Vagina (tissue), 2 donors: ENCODE data around the gene IFT81. TPM values are rescaled to one million over a fixed set of nuclear protein-coding genes. Genes with fewer than 3 reads are reported as not detected.
"Not testable (repeated sequence)": the region's sequence is repeated elsewhere in the genome, so short reads cannot be mapped to it uniquely, and the experiment has no call there.

ENCODE experiments used
- DNase-seq, 2 donors: peaks; one replicate each; pipeline ENCODE4 v3.0.0-alpha.2; 2017; ENCODE audit errors: extremely low spot score in 2 of 2
- H3K27ac ChIP-seq: fragments of 200-600 bp; sonication (generic); one replicate; pipeline ENCODE4 v1.5.1; 2019
- H3K27me3 ChIP-seq: fragments of 200-600 bp; sonication (generic); one replicate; pipeline ENCODE4 v1.5.1; 2019
- H3K36me3 ChIP-seq, 2 donors: fragments of 200-600 bp; sonication (generic); one replicate each; pipeline ENCODE4 v1.5.1; 2017 to 2019
- H3K4me1 ChIP-seq: fragments of 200-600 bp; sonication (generic); one replicate; pipeline ENCODE4 v1.5.1; 2019
- H3K4me3 ChIP-seq, 2 donors: fragments of 200-600 bp; sonication (generic); 1 replicate in 1 of 2; 2 replicates in 1 of 2; pipeline ENCODE4 v1.5.1; 2016 to 2019
- H3K9me3 ChIP-seq: fragments of 200-600 bp; sonication (generic); one replicate; pipeline ENCODE4 v1.5.1; 2019
- POLR2A ChIP-seq, 2 donors: fragments of 450-650 bp; IDR thresholded peaks; one replicate each; pipeline ENCODE4 v1.6.1; 2017; ENCODE audit warnings: antibody characterized with exemption in 2 of 2, mild to moderate bottlenecking in 2 of 2, moderate library complexity in 2 of 2
- POLR2AphosphoS5 ChIP-seq, 2 donors: sonication (generic); formaldehyde crosslinking; IDR thresholded peaks; one replicate each; pipeline ENCODE4 v1.9.0; 2017; ENCODE audit warnings: antibody characterized with exemption in 2 of 2, mild to moderate bottlenecking in 2 of 2, low read depth in 1 of 2; ENCODE audit not compliant: insufficient read depth in 1 of 2
- intact Hi-C: fragments of 100-400 bp; cut with DNase I; formaldehyde crosslinking; loops from one replicate; pipeline ENCODE4 v1.15.1; 2023
- total RNA-seq: library from RNA; depleted of rRNA; stranded (reverse); fragments of >200 nt; gene quantifications from one replicate; pipeline ENCODE4 v1.2.3, GENCODE V29; 2016
- TF ChIP-seq, protein P1 (sequence below), 3 experiments: fragments of 450-650 bp in 2 of 3; fragments of 200-600 bp in 1 of 3; sonication (generic) in 1 of 3; IDR thresholded peaks; one replicate each; pipeline ENCODE4 v1.5.1; 2017 to 2019; ENCODE audit warnings: antibody characterized with exemption in 3 of 3, mild to moderate bottlenecking in 2 of 3, moderate library complexity in 2 of 3

The IFT81 gene
- total RNA-seq, 1 donor from 2014 or later, result 18.2 TPM

DNA sequence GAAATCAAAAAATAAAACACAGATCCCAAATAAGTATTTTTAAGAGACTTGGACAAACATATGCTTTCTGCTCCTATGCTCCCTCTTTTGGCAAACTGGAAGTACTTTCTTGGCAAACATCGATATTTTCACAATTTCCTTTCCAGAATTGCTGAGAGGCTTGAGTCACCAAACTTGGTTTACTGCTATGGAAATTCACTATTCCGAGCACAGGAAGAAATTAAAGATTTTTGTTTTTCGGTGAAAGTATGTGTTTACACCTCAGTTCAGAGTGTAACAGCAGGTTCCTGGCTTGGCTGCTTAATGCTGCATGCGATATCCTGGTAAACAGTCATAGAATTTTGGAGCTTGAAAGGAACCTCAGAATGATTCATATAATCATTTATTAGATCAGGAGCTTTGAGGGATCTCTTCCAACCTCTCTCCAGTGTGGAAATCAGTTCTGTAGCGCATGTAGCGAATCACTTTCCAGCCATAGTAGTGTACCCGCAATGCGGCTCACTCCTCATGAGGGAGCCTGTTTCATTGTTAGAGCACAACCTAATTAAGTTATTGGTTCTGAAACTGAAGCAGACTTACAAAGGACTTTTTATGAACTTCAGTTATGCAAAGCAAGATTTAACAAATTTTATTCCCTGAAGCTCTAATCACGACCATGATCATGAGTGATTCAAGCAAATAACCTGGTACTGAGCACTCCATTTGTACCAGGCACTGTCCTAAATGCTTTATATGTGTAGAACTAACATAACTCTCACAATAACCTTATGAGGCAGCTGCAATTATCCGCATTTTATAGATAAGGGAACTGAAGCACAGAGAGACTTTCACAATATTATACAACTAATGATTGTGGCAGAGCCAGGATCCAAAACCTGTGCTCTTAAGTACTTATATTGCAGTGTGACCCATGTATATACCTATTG lies 100.5 kb downstream of the IFT81 start:
- DNase-seq, result no peak
- Histone ChIP-seq H3K4me3 (peak overlapping the region; percentile 28 to 32), H3K36me3 (no peaks in the 10 kb centered on the region), H3K27ac (peak overlapping the region; percentile 77), H3K27me3 (no peaks in the 10 kb centered on the region), H3K9me3 (no peaks in the 10 kb centered on the region), H3K4me1 (peaks cover 29% of the 10 kb centered on the region)
- TF ChIP-seq, protein P1, sequence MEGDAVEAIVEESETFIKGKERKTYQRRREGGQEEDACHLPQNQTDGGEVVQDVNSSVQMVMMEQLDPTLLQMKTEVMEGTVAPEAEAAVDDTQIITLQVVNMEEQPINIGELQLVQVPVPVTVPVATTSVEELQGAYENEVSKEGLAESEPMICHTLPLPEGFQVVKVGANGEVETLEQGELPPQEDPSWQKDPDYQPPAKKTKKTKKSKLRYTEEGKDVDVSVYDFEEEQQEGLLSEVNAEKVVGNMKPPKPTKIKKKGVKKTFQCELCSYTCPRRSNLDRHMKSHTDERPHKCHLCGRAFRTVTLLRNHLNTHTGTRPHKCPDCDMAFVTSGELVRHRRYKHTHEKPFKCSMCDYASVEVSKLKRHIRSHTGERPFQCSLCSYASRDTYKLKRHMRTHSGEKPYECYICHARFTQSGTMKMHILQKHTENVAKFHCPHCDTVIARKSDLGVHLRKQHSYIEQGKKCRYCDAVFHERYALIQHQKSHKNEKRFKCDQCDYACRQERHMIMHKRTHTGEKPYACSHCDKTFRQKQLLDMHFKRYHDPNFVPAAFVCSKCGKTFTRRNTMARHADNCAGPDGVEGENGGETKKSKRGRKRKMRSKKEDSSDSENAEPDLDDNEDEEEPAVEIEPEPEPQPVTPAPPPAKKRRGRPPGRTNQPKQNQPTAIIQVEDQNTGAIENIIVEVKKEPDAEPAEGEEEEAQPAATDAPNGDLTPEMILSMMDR (IDR thresholded peaks at IDR 0.05), result peak in 1 of 3 experiments; percentile 53
- peak; percentile 53 to 86 for TF ChIP-seq POLR2AphosphoS5 (IDR thresholded peaks at IDR 0.05; ENCODE audit: insufficient read depth in 1 of 2, low read depth in 1 of 2)
- TF ChIP-seq POLR2A (IDR thresholded peaks at IDR 0.05), result no peak
- intact Hi-C loops, result loop anchor here (2.0 to 5.0 kb wide), 2 partner anchors 56 to 117 kb away; partner anchors contain the start of gene ATP2A2

DNA sequence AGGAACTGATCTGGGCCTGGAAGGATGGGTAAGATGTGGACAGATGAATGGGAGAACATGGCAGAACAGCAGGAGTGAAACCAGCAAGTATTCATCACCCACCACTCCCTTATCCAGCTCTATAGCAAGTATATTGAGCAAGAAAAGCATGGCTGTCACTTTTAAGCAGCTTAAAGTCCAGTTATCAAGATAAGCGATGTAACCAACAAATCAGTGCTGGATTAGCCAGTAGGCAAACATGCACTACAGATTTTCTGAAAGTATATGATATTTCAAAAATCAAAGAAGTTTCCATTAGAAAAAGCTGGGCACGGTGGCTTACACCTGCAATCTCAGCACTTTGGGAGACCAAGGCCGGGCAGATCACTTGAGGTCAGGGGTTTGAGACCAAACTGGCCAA lies 103.0 kb downstream of the IFT81 start:
- Histone ChIP-seq H3K9me3 (no peaks in the 10 kb centered on the region), H3K27ac (no peak overlapping the region), H3K36me3 (no peaks in the 10 kb centered on the region), H3K4me1 (peaks cover 29% of the 10 kb centered on the region), H3K4me3 (no peak overlapping the region), H3K27me3 (no peaks in the 10 kb centered on the region)
- intact Hi-C loops, result no loop called here
- no peak for TF ChIP-seq POLR2AphosphoS5 (IDR thresholded peaks at IDR 0.05; ENCODE audit: insufficient read depth in 1 of 2, low read depth in 1 of 2)
- no peak for TF ChIP-seq POLR2A (IDR thresholded peaks at IDR 0.05)
- TF ChIP-seq, protein P1 (IDR thresholded peaks at IDR 0.05), result no peak
- DNase-seq, result no peak

DNA sequence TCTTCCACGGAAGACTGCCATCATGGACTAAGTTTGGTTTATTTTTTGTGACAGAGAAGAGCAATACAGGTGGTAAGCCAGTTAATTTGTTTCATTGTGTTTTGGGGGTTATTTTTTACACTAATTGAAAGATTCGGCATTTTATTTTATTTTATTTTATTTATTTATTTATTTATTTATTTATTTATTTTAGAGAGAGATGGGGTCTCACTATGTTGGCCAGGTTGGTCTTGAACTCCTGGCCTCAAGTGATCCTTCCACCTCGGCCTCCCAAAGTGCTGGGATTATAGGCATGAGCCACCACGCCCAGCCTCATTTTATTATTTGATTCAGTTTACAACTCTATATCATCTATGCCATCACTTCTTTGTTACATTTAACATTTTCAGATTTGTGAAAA lies 104.2 kb downstream of the IFT81 start:
- H3K27me3 ChIP-seq, intact Hi-C loops, DNase-seq, H3K27ac ChIP-seq, H3K4me3 ChIP-seq, H3K9me3 ChIP-seq, H3K36me3 ChIP-seq: not testable (repeated sequence)
- H3K4me1 ChIP-seq, result peaks cover 26% of the 10 kb centered on the region

DNA sequence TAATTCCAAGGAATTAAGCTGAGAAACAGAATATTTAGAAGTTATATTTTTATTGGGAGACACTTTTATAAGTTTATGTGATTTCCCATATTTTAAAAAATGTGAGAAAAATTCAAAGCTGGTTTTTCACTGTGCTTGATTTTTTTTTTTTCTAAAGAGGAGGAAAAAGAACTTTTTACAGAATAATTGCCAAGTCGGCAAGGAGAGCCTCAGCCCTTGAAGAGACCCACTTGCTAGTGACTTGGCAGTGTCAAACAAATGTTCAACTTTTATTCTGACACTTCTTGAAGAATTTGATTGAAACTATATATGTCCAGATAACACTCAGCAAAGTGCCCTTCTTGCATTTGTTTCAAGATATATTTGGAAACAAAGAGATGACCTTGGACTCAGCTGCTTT lies 104.6 kb downstream of the IFT81 start:
- no peak for DNase-seq
- peaks cover 22% of the 10 kb centered on the region for H3K4me1 ChIP-seq
- intact Hi-C loops, result no loop called here

DNA sequence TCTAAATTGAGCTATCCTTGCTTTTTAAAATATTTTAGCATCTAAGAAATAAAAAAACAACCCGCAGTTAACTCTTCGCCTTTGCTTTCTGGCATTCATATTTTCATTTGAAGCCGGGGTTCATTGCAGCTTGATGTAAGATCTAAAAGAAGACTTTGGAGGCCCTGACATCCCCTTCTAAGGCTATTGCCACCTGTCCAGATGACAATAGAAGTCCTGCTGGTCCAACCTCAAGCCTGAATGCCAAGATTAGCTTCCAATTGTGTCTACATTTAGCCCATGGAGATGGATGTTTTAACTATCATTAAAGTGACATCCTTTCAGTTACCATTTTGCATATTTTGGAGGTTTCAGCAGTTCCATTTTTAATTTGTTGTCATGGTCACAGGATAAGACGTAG lies 105.3 kb downstream of the IFT81 start:
- Histone ChIP-seq H3K27ac (no peak overlapping the region), H3K27me3 (no peaks in the 10 kb centered on the region), H3K9me3 (no peaks in the 10 kb centered on the region), H3K4me1 (peaks cover 16% of the 10 kb centered on the region), H3K4me3 (no peak overlapping the region), H3K36me3 (no peaks in the 10 kb centered on the region)
- intact Hi-C loops, result no loop called here
- no peak for DNase-seq
- TF ChIP-seq, protein P1 (IDR thresholded peaks at IDR 0.05), result no peak

More for the DNA sequence above, 104.6 kb downstream of the IFT81 start:
- TF ChIP-seq POLR2AphosphoS5 (IDR thresholded peaks at IDR 0.05; ENCODE audit: insufficient read depth in 1 of 2, low read depth in 1 of 2) (no peak), POLR2A (IDR thresholded peaks at IDR 0.05) (no peak)
- TF ChIP-seq, protein P1 (IDR thresholded peaks at IDR 0.05), result no peak
- H3K27me3 ChIP-seq, result no peaks in the 10 kb centered on the region
- no peaks in the 10 kb centered on the region for H3K9me3 ChIP-seq
- H3K36me3 ChIP-seq, result no peaks in the 10 kb centered on the region
- no peak overlapping the region for H3K4me3 ChIP-seq
- H3K27ac ChIP-seq, result no peak overlapping the region
